B cell (primary cell): Measurements from ENCODE around the gene LAMTOR2.

ENCODE experiments used
- CTCF ChIP-seq: fragments of 200-600 bp; IDR thresholded peaks from one replicate; pipeline ENCODE4 v1.8.0; 2022; ENCODE audit warnings: antibody characterized with exemption, mild to moderate bottlenecking
- EZH2 ChIP-seq: IDR thresholded peaks from 2 replicates; pipeline ENCODE4 v1.6.1; 2012; ENCODE audit warnings: borderline replicate concordance, low read depth, mild to moderate bottlenecking, moderate library complexity, low read length; ENCODE audit not compliant: insufficient read depth, poor library complexity, severe bottlenecking

GRCh38 chr1:156009404-156009803, 45.2 kb upstream of the LAMTOR2 start:
- no peak for TF ChIP-seq CTCF
- TF ChIP-seq EZH2: no peak
